ENCODE results near the gene TMEM88.

Gene TMEM88

DNA sequence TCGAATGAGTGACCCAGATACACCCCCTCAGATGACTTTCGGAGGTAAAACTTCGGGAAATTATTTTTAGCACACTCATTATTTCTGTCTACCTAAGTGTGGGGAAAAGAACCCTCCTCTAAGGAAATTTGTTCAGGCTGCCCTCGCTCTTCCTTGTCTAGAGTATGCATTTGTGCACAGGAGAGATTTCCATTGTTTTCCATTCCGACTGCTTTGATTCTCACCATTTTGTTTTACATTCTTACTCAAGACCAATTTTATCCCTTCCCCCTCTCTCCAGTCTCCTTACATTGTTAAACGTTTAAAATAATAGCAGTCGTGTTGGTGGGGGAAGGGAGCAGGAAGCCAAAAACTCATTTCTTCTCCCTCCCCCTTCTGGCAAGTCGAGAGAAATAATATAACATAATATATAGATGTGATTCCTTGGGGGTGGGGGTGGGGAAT is 32.2 kb downstream of the TMEM88 start:
- DNase-seq: no peak

DNA sequence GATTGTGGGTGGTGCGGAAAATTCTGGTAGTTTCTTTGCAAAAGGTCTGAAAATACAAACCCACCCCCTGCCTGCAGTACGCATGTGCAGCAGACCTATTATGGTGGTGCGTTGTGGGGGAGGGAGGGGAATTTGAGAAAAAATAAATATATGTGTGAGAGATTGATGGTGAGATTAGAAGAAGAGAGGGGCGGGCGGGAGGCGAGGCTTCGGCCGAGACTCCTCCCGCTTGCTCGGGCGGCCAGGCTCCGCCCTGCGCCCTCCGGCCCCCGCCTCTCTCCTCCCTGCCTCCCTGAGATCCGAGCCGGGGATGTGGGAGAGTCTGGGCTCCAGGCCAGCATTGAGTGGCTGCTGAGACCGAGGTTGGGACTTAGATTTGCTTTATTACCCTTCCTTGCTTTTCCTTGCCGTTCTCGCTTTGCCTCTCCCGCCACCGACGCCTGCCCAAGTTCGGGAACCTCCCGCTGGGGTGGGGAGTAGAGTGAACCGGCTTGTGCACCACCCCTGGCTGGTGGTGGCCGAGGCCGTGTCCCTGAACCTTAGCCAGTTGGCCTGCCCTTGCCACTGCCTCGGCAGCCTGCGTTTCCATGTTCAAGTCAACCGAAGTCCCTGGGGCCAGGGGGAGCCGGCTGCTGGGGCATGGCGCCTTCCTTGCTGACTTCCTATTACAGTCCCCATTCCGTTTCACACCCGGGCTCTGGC is 32.8 kb downstream of the TMEM88 start:
- DNase-seq: peak; percentile 97

DNA sequence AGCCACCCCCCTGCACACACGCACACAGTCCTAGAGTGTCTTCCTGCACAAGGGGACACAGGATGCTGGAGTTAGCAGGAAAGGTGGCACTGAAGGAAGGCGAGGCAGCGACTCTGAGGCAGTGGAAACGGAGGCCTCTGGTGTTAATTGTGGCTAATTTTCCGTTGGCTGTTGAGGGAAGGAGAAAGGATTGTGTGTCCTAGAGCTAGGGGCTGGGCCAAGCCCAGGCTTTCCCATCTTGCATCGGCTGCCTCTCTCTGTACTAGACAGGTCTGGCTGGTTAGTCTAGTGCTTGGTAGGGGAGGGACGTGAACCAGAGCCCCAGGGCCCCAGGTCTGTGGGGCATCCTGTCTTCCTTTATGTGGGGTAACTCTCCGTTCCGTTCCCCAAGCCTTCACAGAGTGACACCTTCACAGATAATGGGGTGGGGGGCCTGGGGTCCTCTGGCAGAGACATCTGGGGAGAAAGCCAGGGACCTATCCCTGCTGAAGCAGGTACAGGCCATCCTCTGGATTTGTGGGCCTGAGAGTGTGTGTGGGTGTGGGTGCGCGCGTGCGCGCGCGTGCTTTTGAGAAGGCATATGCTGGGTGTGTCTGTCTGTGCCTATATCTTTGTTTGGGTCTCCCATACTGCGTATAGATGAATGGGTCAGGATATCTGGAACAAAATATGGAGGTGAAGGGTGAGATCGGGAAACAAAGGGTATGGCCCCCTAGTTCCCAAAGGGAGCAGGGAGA is 33.5 kb downstream of the TMEM88 start, which contains the start of gene CHD3:
Gene CHD3, plus strand, starts transcription at position 606 of the 737 bp plus-strand sequence. CDS start 212 bp downstream, outside the sequence.
- no peak for DNase-seq

DNA sequence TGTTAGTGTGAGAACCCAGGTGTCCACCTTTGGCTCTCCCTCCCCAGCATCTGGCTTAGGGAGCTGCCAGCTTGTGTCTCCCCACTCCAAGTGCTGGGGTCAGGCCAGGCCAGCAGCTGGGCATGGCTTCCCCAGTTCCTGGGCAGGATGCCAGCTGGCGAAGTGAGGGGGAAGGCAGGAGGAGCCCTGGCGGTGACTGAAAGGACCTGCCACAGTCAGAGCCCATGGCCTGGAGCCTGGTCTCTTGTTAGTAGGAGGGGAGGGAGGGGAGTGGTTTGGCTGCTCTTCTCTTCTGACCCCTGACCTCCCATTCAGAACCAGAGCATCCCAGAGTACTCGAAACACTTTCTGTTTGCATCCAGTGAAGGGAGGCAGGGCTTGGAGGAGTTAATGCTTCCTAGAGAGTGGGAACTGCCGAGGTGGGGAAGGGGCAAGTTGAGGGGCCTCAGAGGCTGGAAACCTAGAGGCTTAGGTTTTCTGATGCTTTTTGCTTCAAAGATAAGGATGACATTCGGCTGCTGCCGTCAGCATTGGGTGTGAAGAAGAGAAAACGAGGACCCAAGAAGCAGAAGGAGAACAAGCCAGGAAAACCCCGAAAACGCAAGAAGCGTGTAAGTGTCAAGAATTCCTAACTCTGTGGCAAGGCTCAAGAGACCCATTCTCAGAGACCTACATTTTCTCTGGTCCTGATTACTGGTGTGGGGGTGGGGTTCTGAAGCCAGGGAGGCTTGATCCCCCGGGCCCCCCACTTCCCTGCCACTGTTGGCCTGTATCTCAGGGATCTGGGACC is 34.5 kb downstream of the TMEM88 start:
- DNase-seq: peak; percentile 61

DNA sequence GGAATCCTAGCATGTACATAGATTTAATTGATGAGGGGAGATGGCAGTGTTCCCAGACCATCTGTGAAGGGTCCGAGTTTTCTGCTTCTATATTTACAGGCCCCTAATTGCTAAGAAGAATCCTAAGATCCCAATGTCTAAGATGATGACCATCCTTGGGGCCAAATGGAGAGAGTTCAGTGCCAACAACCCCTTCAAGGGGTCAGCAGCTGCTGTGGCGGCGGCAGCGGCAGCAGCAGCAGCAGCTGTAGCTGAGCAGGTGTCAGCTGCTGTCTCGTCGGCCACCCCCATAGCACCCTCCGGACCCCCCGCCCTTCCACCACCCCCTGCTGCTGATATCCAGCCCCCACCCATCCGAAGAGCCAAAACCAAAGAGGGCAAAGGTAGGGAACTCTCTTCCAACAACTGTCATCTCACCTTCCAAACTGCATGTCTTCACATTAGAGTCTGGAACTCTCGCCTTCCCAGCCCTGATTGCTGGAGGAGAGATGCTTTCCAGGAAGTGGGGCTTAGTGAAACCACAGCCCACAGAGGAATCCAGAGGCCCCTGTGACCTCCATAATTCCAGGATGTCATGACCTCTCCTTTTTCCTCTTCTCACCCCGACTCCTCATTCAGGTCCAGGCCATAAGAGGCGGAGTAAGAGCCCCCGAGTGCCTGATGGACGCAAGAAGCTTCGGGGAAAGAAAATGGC is 38.5 kb downstream of the TMEM88 start:
- DNase-seq: no peak

DNA sequence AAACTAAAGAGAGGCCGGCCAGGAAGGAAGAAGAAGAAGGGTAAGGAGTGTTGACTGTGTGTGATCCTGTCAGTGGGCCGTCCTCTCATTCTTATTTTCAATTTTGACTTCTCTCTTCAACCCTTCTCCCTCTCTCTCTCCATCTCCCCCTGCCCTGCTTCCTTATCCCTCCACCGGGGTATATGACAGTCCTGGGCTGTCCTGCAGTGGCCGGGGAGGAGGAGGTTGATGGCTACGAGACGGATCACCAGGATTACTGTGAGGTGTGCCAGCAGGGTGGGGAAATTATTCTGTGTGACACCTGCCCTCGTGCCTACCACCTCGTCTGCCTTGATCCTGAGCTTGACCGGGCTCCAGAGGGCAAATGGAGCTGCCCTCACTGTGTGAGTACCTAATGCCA is 39.4 kb downstream of the TMEM88 start:
- no peak for DNase-seq

DNA sequence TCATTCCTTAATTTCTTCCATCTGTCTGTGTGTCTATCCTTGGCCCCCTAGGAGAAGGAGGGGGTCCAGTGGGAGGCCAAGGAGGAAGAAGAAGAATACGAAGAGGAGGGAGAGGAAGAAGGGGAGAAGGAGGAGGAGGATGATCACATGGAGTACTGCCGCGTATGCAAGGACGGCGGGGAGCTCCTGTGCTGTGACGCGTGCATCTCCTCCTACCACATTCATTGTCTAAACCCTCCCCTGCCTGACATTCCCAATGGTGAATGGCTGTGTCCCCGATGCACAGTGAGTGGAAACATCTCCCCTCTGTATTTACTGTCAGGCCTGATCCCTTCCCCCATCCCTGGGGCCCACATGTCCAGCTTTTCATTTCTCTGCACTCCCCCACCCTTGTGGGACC is 40.0 kb downstream of the TMEM88 start:
- DNase-seq: no peak

DNA sequence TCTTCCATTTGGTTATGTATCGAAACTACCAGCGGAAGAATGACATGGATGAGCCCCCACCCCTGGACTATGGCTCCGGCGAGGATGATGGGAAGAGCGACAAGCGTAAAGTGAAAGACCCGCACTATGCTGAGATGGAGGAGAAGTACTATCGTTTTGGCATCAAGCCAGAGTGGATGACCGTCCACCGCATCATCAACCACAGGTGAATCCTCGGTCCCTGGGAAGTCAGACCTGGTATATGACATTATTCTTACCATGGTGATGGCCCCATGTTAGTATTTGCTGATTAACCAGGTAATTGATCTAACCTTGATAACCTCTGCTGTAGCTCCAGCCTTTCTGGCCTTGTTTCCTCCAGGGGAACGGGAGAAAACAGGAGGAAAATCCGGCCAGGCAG is 42.2 kb downstream of the TMEM88 start:
- no peak for DNase-seq

DNA sequence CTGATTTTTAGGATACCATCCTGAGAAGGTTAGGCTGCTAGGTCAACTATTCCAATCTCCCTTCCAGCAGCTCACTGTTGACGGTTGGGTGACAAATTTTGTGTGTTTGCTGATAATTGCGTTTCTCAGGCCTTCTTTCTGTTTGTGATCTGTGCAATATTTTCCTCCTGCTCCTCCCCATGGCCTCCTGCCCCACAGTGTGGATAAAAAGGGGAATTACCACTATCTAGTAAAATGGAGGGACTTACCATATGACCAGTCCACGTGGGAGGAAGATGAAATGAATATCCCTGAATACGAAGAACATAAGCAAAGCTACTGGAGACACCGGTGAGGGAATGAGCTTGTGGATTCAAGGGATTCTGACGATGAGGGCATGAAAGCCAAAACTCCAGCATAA is 42.9 kb downstream of the TMEM88 start:
- no peak for DNase-seq

DNA sequence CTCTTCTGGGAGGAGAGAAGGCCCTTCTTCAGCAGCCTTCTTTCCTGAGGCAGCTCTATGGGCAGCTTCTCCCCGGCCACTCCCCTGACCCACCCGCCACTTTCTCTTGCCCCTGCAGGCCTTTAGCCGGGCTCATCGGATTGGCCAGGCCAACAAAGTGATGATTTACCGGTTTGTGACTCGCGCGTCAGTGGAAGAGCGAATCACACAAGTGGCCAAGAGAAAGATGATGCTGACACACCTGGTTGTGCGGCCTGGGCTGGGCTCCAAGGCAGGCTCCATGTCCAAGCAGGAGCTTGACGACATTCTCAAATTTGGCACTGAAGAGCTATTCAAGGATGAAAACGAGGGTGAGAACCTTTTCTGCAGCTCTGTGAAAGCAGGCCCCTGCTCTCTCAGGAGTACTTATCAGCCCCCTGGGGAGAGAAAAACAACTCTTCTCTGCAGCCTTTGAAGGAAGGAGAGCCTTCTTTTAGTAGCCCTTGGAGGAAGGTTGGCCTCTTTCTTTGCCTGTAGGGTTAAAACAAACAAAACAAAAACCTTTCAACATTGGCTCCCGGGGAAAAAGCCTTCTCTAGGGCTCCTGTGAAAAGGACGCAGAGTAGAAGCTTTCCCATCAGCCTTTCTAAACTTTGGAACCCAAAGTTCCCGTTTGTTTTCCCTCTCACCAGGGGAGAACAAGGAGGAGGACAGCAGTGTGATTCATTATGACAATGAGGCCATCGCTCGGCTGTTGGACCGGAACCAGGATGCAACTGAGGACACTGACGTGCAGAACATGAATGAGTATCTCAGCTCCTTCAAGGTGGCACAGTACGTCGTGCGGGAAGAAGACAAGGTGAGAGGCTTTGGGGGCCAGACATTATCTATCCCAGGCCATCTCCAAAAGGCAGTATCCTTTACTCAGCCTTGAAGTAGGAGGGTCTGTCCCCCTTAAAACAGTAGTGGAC is 48.6 kb downstream of the TMEM88 start:
- DNase-seq: no peak

All from amniotic stem cell (primary cell).